ENCODE results near the gene HAUS2. TPM values are rescaled to one million over a fixed set of nuclear protein-coding genes. Genes with fewer than 3 reads are reported as not detected.

The HAUS2 gene
- total and polyA plus RNA-seq, 2 donors (not counting 3 experiments of a cell fraction or from before 2014, with no cell fraction given) = 12.6 to 33.5 TPM

DNA sequence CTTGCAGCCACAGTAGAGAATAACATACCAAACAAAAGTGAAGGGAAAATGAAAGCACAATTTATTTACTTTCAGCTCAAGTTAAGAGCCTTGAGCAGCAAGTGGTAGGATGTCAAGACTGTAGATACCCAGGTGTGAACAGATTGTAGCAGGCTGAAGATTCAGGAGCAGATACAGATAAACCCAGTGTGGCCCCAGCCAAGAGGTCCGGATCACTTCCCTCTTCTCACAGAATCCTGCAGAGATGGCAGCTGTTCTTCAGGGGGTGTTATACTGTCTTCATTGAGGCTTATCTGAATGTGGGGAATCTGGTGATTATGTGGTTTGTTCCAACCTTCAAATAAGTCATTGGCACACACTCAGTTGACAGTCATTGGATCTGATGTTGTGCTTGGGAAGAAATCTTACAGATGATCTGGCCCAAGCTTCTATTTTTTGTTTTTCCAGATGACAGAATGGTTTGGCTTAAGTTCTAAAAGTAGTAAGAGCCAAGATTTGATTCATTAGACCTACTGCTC, 28.9 kb downstream of the HAUS2 start:
- dilution Hi-C loops (cut with MboI; ENCODE audit: extremely low pct_ligation_motif_present, low sequenced_read_pairs) (no loop called here), intact Hi-C loops (cut with micrococcal nuclease) (no loop called here)
- FAIRE-seq (no peak), DNase-seq (ENCODE audit: low read depth, low spot score) (no peak)
- ChIA-PET POLR2A (no interaction called here), CTCF (no interaction called here)
- no peaks in the 10 kb centered on the region for H3K9me1 ChIP-seq (replicated peaks; ENCODE audit: control insufficient read depth, extremely low read depth, insufficient read depth, low read length)
- H3K4me3 ChIP-seq (replicated peaks in 1 of 3; ENCODE audit: insufficient read depth in 1 of 3, low read depth in 1 of 3, low read length in 3 of 3) = no peak overlapping the region
- no peaks in the 10 kb centered on the region for H3K36me3 ChIP-seq (ENCODE audit: control insufficient read depth in 2 of 2, extremely low read depth in 1 of 2, insufficient read depth in 2 of 2, low read length in 2 of 2)
- no peak overlapping the region for H3K9ac ChIP-seq (replicated peaks; ENCODE audit: extremely low read depth, insufficient read depth, low read length)
- TF ChIP-seq POLR2A (IDR thresholded peaks at IDR 0.05; ENCODE audit: low read depth, low read length) = no peak
- no peak for TF ChIP-seq GATA2 (IDR thresholded peaks at IDR 0.05; ENCODE audit: insufficient read depth, insufficient read length, low read depth, low read length)
- TF ChIP-seq MYC (IDR thresholded peaks at IDR 0.05; ENCODE audit: low read depth, low read length) = no peak
- no TSS peak for BruUV-seq (replicated peaks)
- H3K4me2 ChIP-seq (ENCODE audit: insufficient read depth, low read length) = no peak overlapping the region
- peaks cover 19% of the 10 kb centered on the region for H3K4me1 ChIP-seq (ENCODE audit: control insufficient read depth, extremely low read depth, insufficient read depth, low read length)
- peaks cover 2% of the 10 kb centered on the region for H3K79me2 ChIP-seq (ENCODE audit: control insufficient read depth, insufficient read depth, low read length)
- H2AFZ ChIP-seq (ENCODE audit: low read depth, low read length) = no peak overlapping the region
- H3K9me3 ChIP-seq (replicated peaks; ENCODE audit: control insufficient read depth, insufficient read depth, low read length) = no peaks in the 10 kb centered on the region
- no peaks in the 10 kb centered on the region for H4K20me1 ChIP-seq (replicated peaks; ENCODE audit: control insufficient read depth, extremely low read depth, insufficient read depth, low read length)
- no peak overlapping the region for H3K27ac ChIP-seq (ENCODE audit: insufficient read depth, low read depth, low read length)
- H3K27me3 ChIP-seq (ENCODE audit: control insufficient read depth in 2 of 2, insufficient read depth in 2 of 2, low read length in 2 of 2) = no peaks in the 10 kb centered on the region

DNA sequence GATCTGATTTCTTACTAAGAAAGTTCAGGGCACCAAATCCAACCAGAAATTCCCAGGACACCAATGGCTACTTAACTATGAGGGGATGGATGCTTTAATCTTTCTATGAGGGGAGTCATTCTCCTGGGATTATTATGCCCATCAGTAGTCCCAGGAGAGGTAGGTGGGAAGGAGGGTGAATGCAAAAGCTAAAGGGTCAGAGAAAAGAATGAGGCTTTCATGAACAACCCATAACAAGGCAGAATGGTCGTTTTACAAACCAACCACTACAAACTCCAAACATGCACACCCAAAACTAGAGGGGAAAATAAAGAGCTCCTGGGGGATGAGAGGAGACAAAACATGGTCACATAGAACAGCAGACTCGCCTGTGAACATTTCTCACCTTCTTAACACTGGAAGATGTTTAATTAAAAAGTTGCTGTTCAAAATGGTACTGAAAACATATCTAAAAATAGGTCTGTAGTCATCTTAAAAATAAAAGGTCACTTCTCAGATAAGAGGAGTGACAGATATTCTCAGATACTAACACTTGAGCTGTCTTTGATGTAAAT, 30.4 kb downstream of the HAUS2 start:
- DNase-seq (ENCODE audit: low read depth, low spot score) (no peak), FAIRE-seq (no peak)
- H3K4me2 ChIP-seq (ENCODE audit: insufficient read depth, low read length) = no peak overlapping the region
- TF ChIP-seq POLR2A (IDR thresholded peaks at IDR 0.05; ENCODE audit: low read depth, low read length) (no peak), FOS (IDR thresholded peaks at IDR 0.05; ENCODE audit: borderline replicate concordance, insufficient read depth, low read length) (no peak), EZH2 (IDR thresholded peaks at IDR 0.05; ENCODE audit: borderline replicate concordance, low read depth, low read length, severe bottlenecking) (no peak), GATA2 (IDR thresholded peaks at IDR 0.05; ENCODE audit: insufficient read depth, insufficient read length, low read depth, low read length) (no peak), MYC (IDR thresholded peaks at IDR 0.05; ENCODE audit: low read depth, low read length) (no peak), JUN (IDR thresholded peaks at IDR 0.05; ENCODE audit: borderline replicate concordance, insufficient read depth, insufficient read length, low read depth) (no peak), POLR2AphosphoS5 (IDR thresholded peaks at IDR 0.05; ENCODE audit: insufficient read depth, low read depth, low read length) (no peak)
- TF ChIP-seq, protein P1, sequence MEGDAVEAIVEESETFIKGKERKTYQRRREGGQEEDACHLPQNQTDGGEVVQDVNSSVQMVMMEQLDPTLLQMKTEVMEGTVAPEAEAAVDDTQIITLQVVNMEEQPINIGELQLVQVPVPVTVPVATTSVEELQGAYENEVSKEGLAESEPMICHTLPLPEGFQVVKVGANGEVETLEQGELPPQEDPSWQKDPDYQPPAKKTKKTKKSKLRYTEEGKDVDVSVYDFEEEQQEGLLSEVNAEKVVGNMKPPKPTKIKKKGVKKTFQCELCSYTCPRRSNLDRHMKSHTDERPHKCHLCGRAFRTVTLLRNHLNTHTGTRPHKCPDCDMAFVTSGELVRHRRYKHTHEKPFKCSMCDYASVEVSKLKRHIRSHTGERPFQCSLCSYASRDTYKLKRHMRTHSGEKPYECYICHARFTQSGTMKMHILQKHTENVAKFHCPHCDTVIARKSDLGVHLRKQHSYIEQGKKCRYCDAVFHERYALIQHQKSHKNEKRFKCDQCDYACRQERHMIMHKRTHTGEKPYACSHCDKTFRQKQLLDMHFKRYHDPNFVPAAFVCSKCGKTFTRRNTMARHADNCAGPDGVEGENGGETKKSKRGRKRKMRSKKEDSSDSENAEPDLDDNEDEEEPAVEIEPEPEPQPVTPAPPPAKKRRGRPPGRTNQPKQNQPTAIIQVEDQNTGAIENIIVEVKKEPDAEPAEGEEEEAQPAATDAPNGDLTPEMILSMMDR (IDR thresholded peaks at IDR 0.05; ENCODE audit: extremely low read depth in 1 of 2, insufficient read depth in 1 of 2, low read depth in 1 of 2, low read length in 2 of 2) = no peak
- TF ChIP-seq, protein P2, sequence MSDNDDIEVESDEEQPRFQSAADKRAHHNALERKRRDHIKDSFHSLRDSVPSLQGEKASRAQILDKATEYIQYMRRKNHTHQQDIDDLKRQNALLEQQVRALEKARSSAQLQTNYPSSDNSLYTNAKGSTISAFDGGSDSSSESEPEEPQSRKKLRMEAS (IDR thresholded peaks at IDR 0.05; ENCODE audit: insufficient read depth, insufficient read length) = no peak
- peaks cover 24% of the 10 kb centered on the region for H3K4me1 ChIP-seq (ENCODE audit: control insufficient read depth, extremely low read depth, insufficient read depth, low read length)
- H3K36me3 ChIP-seq (ENCODE audit: control insufficient read depth in 2 of 2, extremely low read depth in 1 of 2, insufficient read depth in 2 of 2, low read length in 2 of 2) = no peaks in the 10 kb centered on the region
- ChIA-PET CTCF (interaction anchor here (1.5 kb wide), 1 partner anchor 13 kb away, joined by 5 read pairs; no protein-coding TSS in a partner anchor), POLR2A (no interaction called here)
- dilution Hi-C loops (cut with MboI; ENCODE audit: extremely low pct_ligation_motif_present, low sequenced_read_pairs) = no loop called here
- no peak overlapping the region for H3K27ac ChIP-seq (ENCODE audit: insufficient read depth, low read depth, low read length)
- no peak overlapping the region for H3K9ac ChIP-seq (replicated peaks; ENCODE audit: extremely low read depth, insufficient read depth, low read length)
- intact Hi-C loops (cut with micrococcal nuclease) = no loop called here
- H3K9me1 ChIP-seq (replicated peaks; ENCODE audit: control insufficient read depth, extremely low read depth, insufficient read depth, low read length) = no peaks in the 10 kb centered on the region
- peaks cover 6% of the 10 kb centered on the region for H3K79me2 ChIP-seq (ENCODE audit: control insufficient read depth, insufficient read depth, low read length)
- no peaks in the 10 kb centered on the region for H3K27me3 ChIP-seq (ENCODE audit: control insufficient read depth in 2 of 2, insufficient read depth in 2 of 2, low read length in 2 of 2)
- no TSS peak for BruUV-seq (replicated peaks)
- no peaks in the 10 kb centered on the region for H4K20me1 ChIP-seq (replicated peaks; ENCODE audit: control insufficient read depth, extremely low read depth, insufficient read depth, low read length)
- H2AFZ ChIP-seq (ENCODE audit: low read depth, low read length) = no peak overlapping the region
- H3K4me3 ChIP-seq (replicated peaks in 1 of 3; ENCODE audit: insufficient read depth in 1 of 3, low read depth in 1 of 3, low read length in 3 of 3) = no peak overlapping the region
- no peaks in the 10 kb centered on the region for H3K9me3 ChIP-seq (replicated peaks; ENCODE audit: control insufficient read depth, insufficient read depth, low read length)

Measured in endothelial cell of umbilical vein (primary cell).